Medulla oblongata (tissue), 1 donor: ENCODE results near the gene KRT79.

Experiments used
- DNase-seq: peaks from one replicate; pipeline ENCODE4 v3.0.0-alpha.2; 2015; ENCODE audit errors: extremely low spot score

KRT79 gene

GRCh38 chr12:52772188-52772587 is 61.9 kb downstream of the KRT79 start:
- DNase-seq: no peak

GRCh38 chr12:52771505-52771904 is 62.6 kb downstream of the KRT79 start:
- DNase-seq: no peak
